ENCODE data around the gene H3-3A.

The H3-3A gene

GRCh38 chr1:226054519-226055327 lies 7.8 kb upstream of the H3-3A start:
- DNase-seq (ENCODE audit: low spot score) = no peak

- no peak for DNase-seq (ENCODE audit: low spot score)
Measured at GRCh38 chr1:226059709-226060108, 2.8 kb upstream of the H3-3A start.

GRCh38 chr1:226060427-226060826 lies 2.1 kb upstream of the H3-3A start:
- no peak for DNase-seq (ENCODE audit: low spot score)

GRCh38 chr1:226061068-226061840 lies 1.3 kb upstream of the H3-3A start:
- peak; percentile 46 for DNase-seq (ENCODE audit: low spot score)

GRCh38 chr1:226061841-226062557 lies 517 bp upstream of the H3-3A start:
- peak; percentile 98 for DNase-seq (ENCODE audit: low spot score)

GRCh38 chr1:226063224-226063976 lies 884 bp downstream of the H3-3A start:
- peak; percentile 45 for DNase-seq (ENCODE audit: low spot score)

- DNase-seq (ENCODE audit: low spot score) = no peak
Measured at GRCh38 chr1:226063977-226064815, 1.7 kb downstream of the H3-3A start.

GRCh38 chr1:226064816-226065248 lies 2.3 kb downstream of the H3-3A start:
- no peak for DNase-seq (ENCODE audit: low spot score)

- no peak for DNase-seq (ENCODE audit: low spot score)
Measured at GRCh38 chr1:226066415-226067078, 4.0 kb downstream of the H3-3A start.

GRCh38 chr1:226069811-226070489 lies 7.4 kb downstream of the H3-3A start:
- DNase-seq (ENCODE audit: low spot score) = no peak

GRCh38 chr1:226072347-226072746 lies 9.8 kb downstream of the H3-3A start:
- DNase-seq (ENCODE audit: low spot score) = no peak

GRCh38 chr1:226073184-226073950 lies 10.9 kb downstream of the H3-3A start:
- peak; percentile 61 for DNase-seq (ENCODE audit: low spot score)

GRCh38 chr1:226074046-226074445 lies 11.5 kb downstream of the H3-3A start:
- DNase-seq (ENCODE audit: low spot score) = no peak

GRCh38 chr1:226076378-226076777 lies 13.9 kb downstream of the H3-3A start:
- no peak for DNase-seq (ENCODE audit: low spot score)

GRCh38 chr1:226078374-226078773 lies 15.9 kb downstream of the H3-3A start:
- no peak for DNase-seq (ENCODE audit: low spot score)

GRCh38 chr1:226082587-226082917 lies 20.0 kb downstream of the H3-3A start:
- DNase-seq (ENCODE audit: low spot score) = no peak

GRCh38 chr1:226082959-226083301 lies 20.4 kb downstream of the H3-3A start:
- no peak for DNase-seq (ENCODE audit: low spot score)

GRCh38 chr1:226083302-226084101 lies 21.0 kb downstream of the H3-3A start:
- DNase-seq (ENCODE audit: low spot score) = peak; percentile 99

Data from D341Med (cell line).